ENCODE measurements around the gene TRMT2A.

TRMT2A gene

GRCh38 chr22:20127318-20127868 is 10.4 kb upstream of the TRMT2A start:
- Histone ChIP-seq H3K27me3 (ENCODE audit: low read depth, low read length) (no peaks in the 10 kb centered on the region), H3K9me3 (ENCODE audit: insufficient read depth, low read length) (no peaks in the 10 kb centered on the region), H3K4me1 (ENCODE audit: low read length) (peaks cover 5% of the 10 kb centered on the region; the same call in 1 of the 2 replicates), H3K9ac (ENCODE audit: low read length) (no peak overlapping the region), H3K4me2 (ENCODE audit: low read length) (no peak overlapping the region), H3K79me2 (ENCODE audit: low read length) (peaks cover 31% of the 10 kb centered on the region), H2AFZ (ENCODE audit: low read depth, low read length) (no peak overlapping the region), H3K27ac (ENCODE audit: low read length) (no peak overlapping the region), H3K4me3 (ENCODE audit: low read length) (no peak overlapping the region), H4K20me1 (ENCODE audit: insufficient read depth, low read length) (peaks cover 51% of the 10 kb centered on the region), H3K36me3 (replicated peaks; ENCODE audit: low read depth, low read length) (peaks cover 43% of the 10 kb centered on the region)
- no peak for TF ChIP-seq EZH2phosphoT487 (IDR thresholded peaks at IDR 0.05; ENCODE audit: low read depth)
- TF ChIP-seq CTCF (IDR thresholded peaks at IDR 0.05; ENCODE audit: low read depth, low read length): no peak

- Histone ChIP-seq H3K4me2 (ENCODE audit: low read length) (no peak overlapping the region), H3K4me1 (ENCODE audit: low read length) (peaks cover 4% of the 10 kb centered on the region; the same call in 1 of the 2 replicates), H3K9ac (ENCODE audit: low read length) (no peak overlapping the region), H2AFZ (ENCODE audit: low read depth, low read length) (no peak overlapping the region), H4K20me1 (ENCODE audit: insufficient read depth, low read length) (peaks cover 60% of the 10 kb centered on the region), H3K36me3 (replicated peaks; ENCODE audit: low read depth, low read length) (peaks cover 53% of the 10 kb centered on the region), H3K4me3 (ENCODE audit: low read length) (no peak overlapping the region), H3K9me3 (ENCODE audit: insufficient read depth, low read length) (no peaks in the 10 kb centered on the region), H3K79me2 (ENCODE audit: low read length) (peaks cover 34% of the 10 kb centered on the region), H3K27me3 (ENCODE audit: low read depth, low read length) (no peaks in the 10 kb centered on the region), H3K27ac (ENCODE audit: low read length) (no peak overlapping the region)
- TF ChIP-seq CTCF (IDR thresholded peaks at IDR 0.05; ENCODE audit: low read depth, low read length) (no peak), EZH2phosphoT487 (IDR thresholded peaks at IDR 0.05; ENCODE audit: low read depth) (no peak)
These were observed 9.4 kb upstream of the TRMT2A start for GRCh38 chr22:20126284-20127029.

- no peak for TF ChIP-seq EZH2phosphoT487 (IDR thresholded peaks at IDR 0.05; ENCODE audit: low read depth)
- TF ChIP-seq CTCF (IDR thresholded peaks at IDR 0.05; ENCODE audit: low read depth, low read length): no peak
- no peaks in the 10 kb centered on the region for H3K27me3 ChIP-seq (ENCODE audit: low read depth, low read length)
These were observed 8.5 kb upstream of the TRMT2A start for GRCh38 chr22:20125201-20126174.

More at GRCh38 chr22:20125201-20126174, 8.5 kb upstream of the TRMT2A start:
- H3K79me2 ChIP-seq (ENCODE audit: low read length): peaks cover 44% of the 10 kb centered on the region
- H4K20me1 ChIP-seq (ENCODE audit: insufficient read depth, low read length): peaks cover 64% of the 10 kb centered on the region
- H3K4me1 ChIP-seq (ENCODE audit: low read length): 0 out of 2 replicates have a peak, but pooled peaks cover 1% of the 10 kb centered on the region
- H3K27ac ChIP-seq (ENCODE audit: low read length): no peak overlapping the region
- H3K9me3 ChIP-seq (ENCODE audit: insufficient read depth, low read length): no peaks in the 10 kb centered on the region
- no peak overlapping the region for H2AFZ ChIP-seq (ENCODE audit: low read depth, low read length)
- H3K36me3 ChIP-seq (replicated peaks; ENCODE audit: low read depth, low read length): peaks cover 57% of the 10 kb centered on the region
- no peak overlapping the region for H3K4me2 ChIP-seq (ENCODE audit: low read length)
- H3K4me3 ChIP-seq (ENCODE audit: low read length): no peak overlapping the region
- H3K9ac ChIP-seq (ENCODE audit: low read length): no peak overlapping the region
